ENCODE measurements around the gene TSEN15. TPM values are rescaled to one million over a fixed set of nuclear protein-coding genes. Genes with fewer than 3 reads are reported as not detected.

TSEN15 gene
- total and polyA plus RNA-seq, 9 of the 15 experiments (the other 6 are each of a cell fraction or from before 2014, with no cell fraction given): 25.6 to 121 (median 91.3) TPM

- TF ChIP-seq SIN3A (IDR thresholded peaks at IDR 0.05; ENCODE audit: borderline replicate concordance in 2 of 2, control insufficient read depth in 1 of 2, low read depth in 2 of 2, low read length in 2 of 2) (peak in 1 of 2 experiments; percentile 81; a peak in 2 of 4 replicates), RFX5 (IDR thresholded peaks at IDR 0.05; ENCODE audit: low read depth, low read length) (no peak), RAD51 (IDR thresholded peaks at IDR 0.05; ENCODE audit: borderline replicate concordance, low read depth) (no peak), POLR2G (IDR thresholded peaks at IDR 0.05; ENCODE audit: low read depth, low read length) (peak; percentile 99), PHB (CRISPR knock-in tag; IDR thresholded peaks at IDR 0.05) (no peak; the same call in 1 of the 2 replicates), KLF6 (CRISPR knock-in tag; IDR thresholded peaks at IDR 0.05; ENCODE audit: borderline replicate concordance) (no peak), ZNF354B (CRISPR knock-in tag; IDR thresholded peaks at IDR 0.05) (no peak), PML (IDR thresholded peaks at IDR 0.05; ENCODE audit: low read length) (peak; percentile 71), ZNF224 (CRISPR knock-in tag; IDR thresholded peaks at IDR 0.05) (no peak), BRCA1 (IDR thresholded peaks at IDR 0.05) (no peak), BRCA1 (CRISPR knock-in tag; IDR thresholded peaks at IDR 0.05) (no peak), KLF13 (tag; IDR thresholded peaks at IDR 0.05; ENCODE audit: borderline replicate concordance, low read depth) (peak; percentile 77), ARID1B (IDR thresholded peaks at IDR 0.05) (no peak), DMBX1 (CRISPR knock-in tag; IDR thresholded peaks at IDR 0.05; ENCODE audit: borderline replicate concordance) (no peak; the same call in 1 of the 2 replicates), NR0B1 (IDR thresholded peaks at IDR 0.05; ENCODE audit: partially characterized antibody) (no peak), ATF1 (CRISPR knock-in tag; IDR thresholded peaks at IDR 0.05) (no peak), ATF1 (tag; IDR thresholded peaks at IDR 0.05) (peak; percentile 82), KLF16 (IDR thresholded peaks at IDR 0.05) (no peak), HMG20B (CRISPR knock-in tag; IDR thresholded peaks at IDR 0.05) (no peak)
- TF ChIP-seq, protein P1, sequence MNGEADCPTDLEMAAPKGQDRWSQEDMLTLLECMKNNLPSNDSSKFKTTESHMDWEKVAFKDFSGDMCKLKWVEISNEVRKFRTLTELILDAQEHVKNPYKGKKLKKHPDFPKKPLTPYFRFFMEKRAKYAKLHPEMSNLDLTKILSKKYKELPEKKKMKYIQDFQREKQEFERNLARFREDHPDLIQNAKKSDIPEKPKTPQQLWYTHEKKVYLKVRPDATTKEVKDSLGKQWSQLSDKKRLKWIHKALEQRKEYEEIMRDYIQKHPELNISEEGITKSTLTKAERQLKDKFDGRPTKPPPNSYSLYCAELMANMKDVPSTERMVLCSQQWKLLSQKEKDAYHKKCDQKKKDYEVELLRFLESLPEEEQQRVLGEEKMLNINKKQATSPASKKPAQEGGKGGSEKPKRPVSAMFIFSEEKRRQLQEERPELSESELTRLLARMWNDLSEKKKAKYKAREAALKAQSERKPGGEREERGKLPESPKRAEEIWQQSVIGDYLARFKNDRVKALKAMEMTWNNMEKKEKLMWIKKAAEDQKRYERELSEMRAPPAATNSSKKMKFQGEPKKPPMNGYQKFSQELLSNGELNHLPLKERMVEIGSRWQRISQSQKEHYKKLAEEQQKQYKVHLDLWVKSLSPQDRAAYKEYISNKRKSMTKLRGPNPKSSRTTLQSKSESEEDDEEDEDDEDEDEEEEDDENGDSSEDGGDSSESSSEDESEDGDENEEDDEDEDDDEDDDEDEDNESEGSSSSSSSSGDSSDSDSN (IDR thresholded peaks at IDR 0.05; ENCODE audit: borderline replicate concordance in 1 of 2, low read depth in 2 of 2, low read length in 2 of 2): peak; percentile 88 to 93
- TF ChIP-seq, protein P2, sequence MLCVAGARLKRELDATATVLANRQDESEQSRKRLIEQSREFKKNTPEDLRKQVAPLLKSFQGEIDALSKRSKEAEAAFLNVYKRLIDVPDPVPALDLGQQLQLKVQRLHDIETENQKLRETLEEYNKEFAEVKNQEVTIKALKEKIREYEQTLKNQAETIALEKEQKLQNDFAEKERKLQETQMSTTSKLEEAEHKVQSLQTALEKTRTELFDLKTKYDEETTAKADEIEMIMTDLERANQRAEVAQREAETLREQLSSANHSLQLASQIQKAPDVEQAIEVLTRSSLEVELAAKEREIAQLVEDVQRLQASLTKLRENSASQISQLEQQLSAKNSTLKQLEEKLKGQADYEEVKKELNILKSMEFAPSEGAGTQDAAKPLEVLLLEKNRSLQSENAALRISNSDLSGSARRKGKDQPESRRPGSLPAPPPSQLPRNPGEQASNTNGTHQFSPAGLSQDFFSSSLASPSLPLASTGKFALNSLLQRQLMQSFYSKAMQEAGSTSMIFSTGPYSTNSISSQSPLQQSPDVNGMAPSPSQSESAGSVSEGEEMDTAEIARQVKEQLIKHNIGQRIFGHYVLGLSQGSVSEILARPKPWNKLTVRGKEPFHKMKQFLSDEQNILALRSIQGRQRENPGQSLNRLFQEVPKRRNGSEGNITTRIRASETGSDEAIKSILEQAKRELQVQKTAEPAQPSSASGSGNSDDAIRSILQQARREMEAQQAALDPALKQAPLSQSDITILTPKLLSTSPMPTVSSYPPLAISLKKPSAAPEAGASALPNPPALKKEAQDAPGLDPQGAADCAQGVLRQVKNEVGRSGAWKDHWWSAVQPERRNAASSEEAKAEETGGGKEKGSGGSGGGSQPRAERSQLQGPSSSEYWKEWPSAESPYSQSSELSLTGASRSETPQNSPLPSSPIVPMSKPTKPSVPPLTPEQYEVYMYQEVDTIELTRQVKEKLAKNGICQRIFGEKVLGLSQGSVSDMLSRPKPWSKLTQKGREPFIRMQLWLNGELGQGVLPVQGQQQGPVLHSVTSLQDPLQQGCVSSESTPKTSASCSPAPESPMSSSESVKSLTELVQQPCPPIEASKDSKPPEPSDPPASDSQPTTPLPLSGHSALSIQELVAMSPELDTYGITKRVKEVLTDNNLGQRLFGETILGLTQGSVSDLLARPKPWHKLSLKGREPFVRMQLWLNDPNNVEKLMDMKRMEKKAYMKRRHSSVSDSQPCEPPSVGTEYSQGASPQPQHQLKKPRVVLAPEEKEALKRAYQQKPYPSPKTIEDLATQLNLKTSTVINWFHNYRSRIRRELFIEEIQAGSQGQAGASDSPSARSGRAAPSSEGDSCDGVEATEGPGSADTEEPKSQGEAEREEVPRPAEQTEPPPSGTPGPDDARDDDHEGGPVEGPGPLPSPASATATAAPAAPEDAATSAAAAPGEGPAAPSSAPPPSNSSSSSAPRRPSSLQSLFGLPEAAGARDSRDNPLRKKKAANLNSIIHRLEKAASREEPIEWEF (CRISPR knock-in tag; IDR thresholded peaks at IDR 0.05): no peak
Observed at GRCh38 chr1:184051485-184052193, at the start of gene TSEN15 (continued).

Data from K562 (cell line).